PC-9 (cell line): ENCODE measurements around the gene HEATR5A. TPM values are rescaled to one million over a fixed set of nuclear protein-coding genes. Genes with fewer than 3 reads are reported as not detected.

Source experiments
- BruUV-seq: library from RNA; stranded (reverse); fragments of 400-500 nt; replicated peaks from 2 replicates; lab custom pipeline; 2021; lab: Mats Ljungman, UMichigan
- CTCF ChIA-PET: fragments of 300-600 bp; sonication (Branson Sonifier 250); formaldehyde crosslinking; loops from one replicate; lab custom pipeline; 2022; ENCODE audit warnings: antibody characterized with exemption; lab: Charles Lee
- POLR2A ChIA-PET: fragments of 300-600 bp; sonication (Branson Sonifier 250); formaldehyde crosslinking; loops from one replicate; lab custom pipeline; 2022; ENCODE audit warnings: antibody characterized with exemption; ENCODE audit not compliant: unreplicated experiment; lab: Charles Lee
- DNase-seq, 2 experiments: peaks; one replicate each; pipeline versions ENCODE4 v3.0.0 to v3.0.0-alpha.2; 2015 to 2022; ENCODE audit warnings: mixed read lengths in 1 of 2
- H2AFZ ChIP-seq: fragments of 200-600 bp; sonication (generic); 2 replicates; pipeline ENCODE4 v1.8.1; 2017; ENCODE audit warnings: antibody characterized with exemption
- H3F3A ChIP-seq: fragments of 200-600 bp; sonication (generic); 2 replicates; pipeline ENCODE4 v1.8.1; 2017; ENCODE audit warnings: antibody characterized with exemption, mild to moderate bottlenecking, low read depth; ENCODE audit not compliant: insufficient read depth
- H3K27ac ChIP-seq: fragments of 200-600 bp; sonication (generic); 2 replicates; pipeline ENCODE4 v1.6.1; 2016; ENCODE audit warnings: mixed run types
- H3K27me3 ChIP-seq: fragments of 200-600 bp; sonication (generic); 2 replicates; pipeline ENCODE4 v1.6.1; 2016; ENCODE audit warnings: low read depth, mixed run types; ENCODE audit not compliant: insufficient read depth
- H3K36me3 ChIP-seq: fragments of 200-600 bp; sonication (generic); 2 replicates; pipeline ENCODE4 v1.6.1; 2016; ENCODE audit warnings: low read depth, mixed run types
- H3K4me1 ChIP-seq: fragments of 200-600 bp; sonication (generic); replicated peaks from 2 replicates; pipeline ENCODE4 v1.6.1; 2016; ENCODE audit warnings: mixed run types; ENCODE audit not compliant: insufficient read depth
- H3K4me2 ChIP-seq: fragments of 200-600 bp; sonication (generic); 2 replicates; pipeline ENCODE4 v1.6.1; 2017; ENCODE audit warnings: mixed run types
- H3K4me3 ChIP-seq: fragments of 200-600 bp; sonication (generic); 2 replicates; pipeline ENCODE4 v1.6.1; 2016; ENCODE audit warnings: mixed run types
- H3K79me2 ChIP-seq: fragments of 200-600 bp; sonication (generic); 2 replicates; pipeline ENCODE4 v1.6.1; 2017; ENCODE audit warnings: low read depth, mixed run types
- H3K9me2 ChIP-seq: fragments of 200-600 bp; sonication (generic); 2 replicates; pipeline ENCODE4 v1.8.1; 2017; ENCODE audit warnings: mild to moderate bottlenecking; ENCODE audit not compliant: insufficient read depth
- H3K9me3 ChIP-seq: fragments of 200-600 bp; sonication (generic); 2 replicates; pipeline ENCODE4 v1.8.1; 2016; ENCODE audit warnings: low read depth; ENCODE audit not compliant: insufficient read depth
- H4K20me1 ChIP-seq: fragments of 200-600 bp; sonication (generic); 2 replicates; pipeline ENCODE4 v1.8.1; 2017; ENCODE audit not compliant: insufficient read depth
- CTCF ChIP-seq: fragments of 200-600 bp; sonication (generic); conservative IDR thresholded peaks from 2 replicates; pipeline ENCODE4 v1.6.1; 2017; ENCODE audit warnings: mixed run types, antibody characterized with exemption, mild to moderate bottlenecking, moderate library complexity
- EZH2 ChIP-seq: fragments of 200-600 bp; sonication (generic); IDR thresholded peaks from 2 replicates; pipeline ENCODE4 v1.8.0; 2017; ENCODE audit warnings: antibody characterized with exemption, low read depth
- intact Hi-C: fragments of 100-400 bp; cut with micrococcal nuclease; formaldehyde crosslinking; loops from one replicate; pipeline ENCODE4 v1.10.0; 2022; ENCODE audit not compliant: unreplicated experiment
- total RNA-seq: library from RNA; stranded (reverse); gene quantifications from 2 replicates; pipeline ENCODE4 v1.2.3, GENCODE V29; 2021

The HEATR5A gene
- total RNA-seq, 1 experiment from 2014 or later, result 25.7 TPM

- TF ChIP-seq CTCF, result no peak
- H4K20me1 ChIP-seq, result no peaks in the 10 kb centered on the region
- no peaks in the 10 kb centered on the region for H3K9me3 ChIP-seq
- ChIA-PET CTCF (no interaction called here), POLR2A (no interaction called here)
- no peak overlapping the region for H3K4me2 ChIP-seq
- no peak overlapping the region for H3K4me3 ChIP-seq
- H3K4me1 ChIP-seq, result peaks cover 8% of the 10 kb centered on the region; the same call in 1 of the 2 replicates
- H3K27me3 ChIP-seq, result no peaks in the 10 kb centered on the region
- intact Hi-C loops, result no loop called here
- H3K9me2 ChIP-seq, result no peaks in the 10 kb centered on the region
- no TSS peak for BruUV-seq
- no peak overlapping the region for H2AFZ ChIP-seq
- H3K36me3 ChIP-seq, result no peaks in the 10 kb centered on the region
- H3F3A ChIP-seq, result no peaks in the 10 kb centered on the region
- DNase-seq, result no peak
- peaks cover 2% of the 10 kb centered on the region; the same call in 1 of the 2 replicates for H3K79me2 ChIP-seq
- no peak overlapping the region for H3K27ac ChIP-seq
These were observed 41.2 kb upstream of the HEATR5A start for GRCh38 chr14:31461545-31461944.

GRCh38 chr14:31457665-31458659 lies 37.6 kb upstream of the HEATR5A start:
- BruUV-seq, result no TSS peak
- CTCF ChIA-PET, result interaction anchor here (0.6 to 1.2 kb wide), 3 partner anchors 48 to 768 kb away, joined by 4 to 5 read pairs (median 4); no protein-coding TSS in a partner anchor
- no peak for TF ChIP-seq EZH2
- no peak for TF ChIP-seq CTCF

GRCh38 chr14:31456841-31457664 lies 36.7 kb upstream of the HEATR5A start, which contains the start of gene DTD2:
TSS of gene DTD2 (minus strand) at chr14:31457506. CDS start at chr14:31457393, 113 bp downstream.
- no peaks in the 10 kb centered on the region for H4K20me1 ChIP-seq
- intact Hi-C loops, result loop anchor here (1.0 to 10.0 kb wide), 3 partner anchors 15 to 798 kb away; partner anchors contain the start of gene ARHGAP5
- TSS peak; percentile 95 for BruUV-seq
- no peaks in the 10 kb centered on the region for H3F3A ChIP-seq
- H3K4me1 ChIP-seq, result peaks cover 13% of the 10 kb centered on the region; the same call in 1 of the 2 replicates
- no peaks in the 10 kb centered on the region for H3K36me3 ChIP-seq
- DNase-seq, result peak; percentile 81 to 86
- peak within 1 kb of the TSS; percentile 93 for H2AFZ ChIP-seq
- H3K79me2 ChIP-seq, result peaks cover 9% of the 10 kb centered on the region; the same call in 1 of the 2 replicates
- H3K27ac ChIP-seq, result peak within 1 kb of the TSS; percentile 68
- peak within 1 kb of the TSS; percentile 77 for H3K4me2 ChIP-seq
- H3K4me3 ChIP-seq, result peak within 1 kb of the TSS; percentile 62
- H3K9me3 ChIP-seq, result no peaks in the 10 kb centered on the region
- no peak for TF ChIP-seq CTCF
- TF ChIP-seq EZH2, result no peak
- ChIA-PET POLR2A (interaction anchor here (0.5 kb wide), 2 partner anchors 248 to 755 kb away, joined by 5 read pairs; no protein-coding TSS in a partner anchor), CTCF (interaction anchor here (1.0 to 1.2 kb wide), 2 partner anchors 48 to 374 kb away, joined by 4 read pairs; no protein-coding TSS in a partner anchor)
- no peaks in the 10 kb centered on the region for H3K27me3 ChIP-seq
- no peaks in the 10 kb centered on the region for H3K9me2 ChIP-seq

More at GRCh38 chr14:31457665-31458659, 37.6 kb upstream of the HEATR5A start:
- H3F3A ChIP-seq, result no peaks in the 10 kb centered on the region
- no peaks in the 10 kb centered on the region for H3K36me3 ChIP-seq
- peak overlapping the region; percentile 16; the same call in 1 of the 2 replicates for H3K27ac ChIP-seq
- peaks cover 13% of the 10 kb centered on the region; the same call in 1 of the 2 replicates for H3K4me1 ChIP-seq
- intact Hi-C loops, result loop anchor here (1.0 to 10.0 kb wide), 3 partner anchors 16 to 797 kb away; partner anchors contain the start of gene ARHGAP5
- no peaks in the 10 kb centered on the region for H4K20me1 ChIP-seq
- peaks cover 9% of the 10 kb centered on the region; the same call in 1 of the 2 replicates for H3K79me2 ChIP-seq
- H3K27me3 ChIP-seq, result no peaks in the 10 kb centered on the region
- H3K9me2 ChIP-seq, result no peaks in the 10 kb centered on the region
- H3K9me3 ChIP-seq, result no peaks in the 10 kb centered on the region
- H3K4me3 ChIP-seq, result peak overlapping the region; percentile 62; the same call in 1 of the 2 replicates
- peak overlapping the region; percentile 93 for H2AFZ ChIP-seq
- POLR2A ChIA-PET, result interaction anchor here (0.5 kb wide), 2 partner anchors 249 to 755 kb away, joined by 5 read pairs; no protein-coding TSS in a partner anchor
- peak overlapping the region; percentile 77 for H3K4me2 ChIP-seq
- no peak for DNase-seq
